ENCODE results near the gene MAMDC2.

The MAMDC2 gene

DNA sequence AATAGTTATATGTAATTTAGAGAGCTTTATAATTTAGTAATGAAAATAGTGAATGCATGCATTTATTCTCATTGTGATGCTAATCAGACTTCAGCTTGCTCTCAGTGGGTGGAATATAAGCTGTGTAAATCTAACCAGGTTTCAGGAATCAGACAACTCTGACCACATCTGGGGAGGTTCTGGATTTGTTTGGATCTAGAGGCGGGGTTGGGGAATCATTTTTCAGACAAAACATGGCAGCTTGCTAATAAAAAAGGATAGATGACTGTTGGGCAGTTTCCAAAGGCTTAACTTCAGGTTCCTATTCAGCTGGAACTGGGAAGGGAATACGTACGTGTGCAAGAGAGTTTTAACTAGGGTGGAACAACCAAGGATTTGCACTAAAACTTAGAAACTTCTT is 43.2 kb upstream of the MAMDC2 start:
- no peaks in the 10 kb centered on the region for H3K27me3 ChIP-seq (replicated peaks; ENCODE audit: control insufficient read depth, insufficient read depth, low read length)
- TF ChIP-seq, protein P1, sequence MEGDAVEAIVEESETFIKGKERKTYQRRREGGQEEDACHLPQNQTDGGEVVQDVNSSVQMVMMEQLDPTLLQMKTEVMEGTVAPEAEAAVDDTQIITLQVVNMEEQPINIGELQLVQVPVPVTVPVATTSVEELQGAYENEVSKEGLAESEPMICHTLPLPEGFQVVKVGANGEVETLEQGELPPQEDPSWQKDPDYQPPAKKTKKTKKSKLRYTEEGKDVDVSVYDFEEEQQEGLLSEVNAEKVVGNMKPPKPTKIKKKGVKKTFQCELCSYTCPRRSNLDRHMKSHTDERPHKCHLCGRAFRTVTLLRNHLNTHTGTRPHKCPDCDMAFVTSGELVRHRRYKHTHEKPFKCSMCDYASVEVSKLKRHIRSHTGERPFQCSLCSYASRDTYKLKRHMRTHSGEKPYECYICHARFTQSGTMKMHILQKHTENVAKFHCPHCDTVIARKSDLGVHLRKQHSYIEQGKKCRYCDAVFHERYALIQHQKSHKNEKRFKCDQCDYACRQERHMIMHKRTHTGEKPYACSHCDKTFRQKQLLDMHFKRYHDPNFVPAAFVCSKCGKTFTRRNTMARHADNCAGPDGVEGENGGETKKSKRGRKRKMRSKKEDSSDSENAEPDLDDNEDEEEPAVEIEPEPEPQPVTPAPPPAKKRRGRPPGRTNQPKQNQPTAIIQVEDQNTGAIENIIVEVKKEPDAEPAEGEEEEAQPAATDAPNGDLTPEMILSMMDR (IDR thresholded peaks at IDR 0.05; ENCODE audit: insufficient read depth, low read length, poor library complexity, severe bottlenecking) = no peak

DNA sequence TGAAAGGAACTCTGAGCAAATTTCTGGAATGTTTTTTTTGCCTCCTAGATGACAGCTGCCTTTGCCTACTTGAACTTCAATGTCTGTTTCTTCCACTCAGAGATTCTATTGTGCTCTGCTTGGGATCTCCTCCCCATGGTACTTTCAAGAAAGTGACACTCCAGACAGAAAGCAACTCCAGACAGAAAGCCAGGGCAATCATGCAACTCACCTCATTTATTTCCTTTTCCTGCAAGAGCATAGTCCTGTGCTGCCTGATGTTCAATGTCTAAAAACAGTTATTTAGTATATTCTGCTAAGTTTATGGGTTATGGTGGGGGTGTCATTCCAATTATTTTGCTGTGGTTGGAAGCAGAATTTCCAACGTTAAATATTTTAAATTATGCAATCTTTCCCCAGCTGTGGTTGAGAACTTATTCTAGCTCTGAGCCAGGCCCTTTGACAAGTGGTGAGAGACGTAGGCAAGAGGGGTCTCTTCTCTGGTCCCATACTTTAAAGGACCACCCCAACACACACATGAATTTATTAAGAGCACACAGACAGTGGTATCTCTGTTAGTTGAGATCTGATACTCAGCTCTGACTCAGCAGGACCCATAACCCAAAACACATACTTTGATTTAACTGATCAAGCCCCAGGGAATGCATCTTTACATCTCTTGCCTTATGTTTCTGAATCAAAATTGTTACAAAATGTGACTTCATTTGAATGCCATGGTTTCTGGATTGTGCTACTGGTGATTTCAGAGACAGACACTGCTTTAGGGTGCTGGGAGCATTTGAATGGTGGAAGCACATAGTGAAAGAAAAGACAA is 39.5 kb upstream of the MAMDC2 start:
- H3K4me3 ChIP-seq (replicated peaks; ENCODE audit: low read depth, low read length) = no peak overlapping the region
- TF ChIP-seq, protein P1 (IDR thresholded peaks at IDR 0.05; ENCODE audit: insufficient read depth, low read length, poor library complexity, severe bottlenecking) = no peak
- no peaks in the 10 kb centered on the region for H3K36me3 ChIP-seq (ENCODE audit: control insufficient read depth, insufficient read depth, low read length)
- DNase-seq (ENCODE audit: extremely low read depth, insufficient read length) = no peak
- no peaks in the 10 kb centered on the region for H3K27me3 ChIP-seq (replicated peaks; ENCODE audit: control insufficient read depth, insufficient read depth, low read length)

More for the DNA sequence above, 43.2 kb upstream of the MAMDC2 start:
- Histone ChIP-seq H3K36me3 (ENCODE audit: control insufficient read depth, insufficient read depth, low read length) (no peaks in the 10 kb centered on the region), H3K4me3 (replicated peaks; ENCODE audit: low read depth, low read length) (no peak overlapping the region)
- no peak for DNase-seq (ENCODE audit: extremely low read depth, insufficient read length)

DNA sequence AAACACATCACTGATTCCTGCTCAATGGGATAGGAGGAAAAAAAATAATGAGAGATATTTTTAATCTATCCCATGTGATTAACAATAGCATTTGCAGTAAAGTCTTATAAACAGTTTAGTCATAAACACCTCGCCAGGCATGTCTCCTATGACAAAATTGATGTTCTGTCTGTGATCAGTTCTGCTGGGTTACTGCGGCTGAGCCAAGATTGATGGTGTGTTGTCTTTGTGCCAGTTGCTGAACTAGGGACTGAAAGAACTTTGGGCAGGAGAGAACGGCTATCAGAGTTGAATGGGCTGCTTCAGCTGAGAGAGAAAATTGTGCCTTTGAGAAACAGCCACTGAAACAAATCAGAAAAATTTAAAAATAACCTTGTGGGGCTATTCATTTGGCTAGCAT is 37.3 kb upstream of the MAMDC2 start:
- DNase-seq (ENCODE audit: extremely low read depth, insufficient read length) = no peak
- TF ChIP-seq, protein P1 (IDR thresholded peaks at IDR 0.05; ENCODE audit: insufficient read depth, low read length, poor library complexity, severe bottlenecking) = no peak
- Histone ChIP-seq H3K36me3 (ENCODE audit: control insufficient read depth, insufficient read depth, low read length) (no peaks in the 10 kb centered on the region), H3K4me3 (replicated peaks; ENCODE audit: low read depth, low read length) (no peak overlapping the region), H3K27me3 (replicated peaks; ENCODE audit: control insufficient read depth, insufficient read depth, low read length) (no peaks in the 10 kb centered on the region)

DNA sequence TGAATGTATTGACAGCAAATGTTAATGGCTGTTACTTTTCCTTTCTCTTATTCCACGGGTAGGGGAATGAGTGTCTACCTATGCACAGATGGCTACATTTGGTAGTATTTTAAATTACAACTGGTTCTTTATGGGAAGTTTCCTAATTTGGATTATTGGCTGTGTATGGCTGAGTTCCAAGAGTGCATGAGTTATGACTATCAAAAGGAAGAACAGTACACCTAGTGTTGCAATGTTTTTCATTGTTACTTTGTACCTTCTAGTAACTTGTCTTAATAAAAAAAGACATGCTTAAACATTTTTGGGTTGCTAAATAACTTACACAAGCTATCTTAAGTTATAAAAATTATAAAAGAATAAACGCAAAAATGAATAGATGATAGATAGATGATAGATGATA is 35.8 kb upstream of the MAMDC2 start:
- TF ChIP-seq, protein P1 (IDR thresholded peaks at IDR 0.05; ENCODE audit: insufficient read depth, low read length, poor library complexity, severe bottlenecking) = no peak
- Histone ChIP-seq H3K36me3 (ENCODE audit: control insufficient read depth, insufficient read depth, low read length) (no peaks in the 10 kb centered on the region), H3K27me3 (replicated peaks; ENCODE audit: control insufficient read depth, insufficient read depth, low read length) (no peaks in the 10 kb centered on the region), H3K4me3 (replicated peaks; ENCODE audit: low read depth, low read length) (no peak overlapping the region)
- no peak for DNase-seq (ENCODE audit: extremely low read depth, insufficient read length)

DNA sequence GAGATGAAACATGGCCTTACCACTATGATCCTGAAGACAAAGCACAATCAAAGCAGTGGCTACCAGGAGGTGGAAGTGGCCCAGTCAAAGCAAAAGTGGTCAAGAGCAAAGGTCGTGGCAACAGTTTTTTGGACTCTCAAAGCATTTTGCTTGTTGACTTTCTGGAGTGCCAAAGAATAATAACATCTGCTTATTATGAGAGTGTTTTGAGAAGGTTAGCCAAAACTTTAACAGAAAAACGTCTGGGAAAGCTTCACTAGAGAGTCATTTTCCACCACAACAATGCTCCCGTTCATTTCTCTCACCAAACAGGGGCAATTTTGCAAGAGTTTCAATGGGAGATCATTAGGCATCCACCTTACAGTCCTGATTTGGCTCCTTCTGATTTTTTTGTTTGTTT is 33.6 kb upstream of the MAMDC2 start:
- DNase-seq (ENCODE audit: extremely low read depth, insufficient read length) = no peak
- Histone ChIP-seq H3K4me3 (replicated peaks; ENCODE audit: low read depth, low read length) (no peak overlapping the region), H3K36me3 (ENCODE audit: control insufficient read depth, insufficient read depth, low read length) (no peaks in the 10 kb centered on the region), H3K27me3 (replicated peaks; ENCODE audit: control insufficient read depth, insufficient read depth, low read length) (no peaks in the 10 kb centered on the region; the same call in 1 of the 2 replicates)
- TF ChIP-seq, protein P1 (IDR thresholded peaks at IDR 0.05; ENCODE audit: insufficient read depth, low read length, poor library complexity, severe bottlenecking) = no peak
